Measurements from ENCODE around the gene SEC11A. TPM values are rescaled to one million over a fixed set of nuclear protein-coding genes. Genes with fewer than 3 reads are reported as not detected.
"Not testable (repeated sequence)": the region's sequence is repeated elsewhere in the genome, so short reads cannot be mapped to it uniquely, and the experiment has no call there.

Gene SEC11A
- total RNA-seq, 1 donor = 225 TPM

DNA sequence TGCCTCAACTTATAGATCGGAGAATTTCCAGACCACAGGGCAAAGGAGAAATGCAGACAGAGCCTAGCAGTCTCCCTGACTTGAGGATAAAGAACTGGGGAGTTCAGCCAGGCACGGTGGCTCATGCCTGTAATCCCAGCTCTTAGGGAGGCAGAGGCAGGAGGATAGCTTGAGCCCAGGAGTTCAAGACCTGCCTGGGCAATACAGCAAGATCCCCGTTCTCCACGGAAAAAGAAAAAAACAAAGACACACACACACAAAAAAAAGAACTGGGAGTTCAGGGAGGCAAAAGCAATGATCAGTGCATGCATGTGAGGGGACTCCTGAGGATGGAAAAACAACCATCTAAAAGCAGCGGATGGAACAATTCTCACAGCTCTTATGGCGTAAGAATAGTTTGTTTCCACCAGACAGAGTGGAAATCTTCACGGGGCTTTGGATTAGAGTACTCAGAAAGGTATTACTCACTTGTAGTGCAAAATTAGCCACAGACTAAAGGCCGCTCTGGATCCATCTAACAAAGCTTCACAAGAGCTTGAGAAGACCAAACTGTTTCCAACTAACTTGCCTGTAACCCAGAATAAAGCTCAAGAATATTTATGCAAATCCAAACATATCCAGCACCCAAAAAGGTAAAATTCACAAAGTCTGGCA, 16.3 kb downstream of the SEC11A start:
- no peak for DNase-seq (ENCODE audit: low read depth)
- TF ChIP-seq, protein P1, sequence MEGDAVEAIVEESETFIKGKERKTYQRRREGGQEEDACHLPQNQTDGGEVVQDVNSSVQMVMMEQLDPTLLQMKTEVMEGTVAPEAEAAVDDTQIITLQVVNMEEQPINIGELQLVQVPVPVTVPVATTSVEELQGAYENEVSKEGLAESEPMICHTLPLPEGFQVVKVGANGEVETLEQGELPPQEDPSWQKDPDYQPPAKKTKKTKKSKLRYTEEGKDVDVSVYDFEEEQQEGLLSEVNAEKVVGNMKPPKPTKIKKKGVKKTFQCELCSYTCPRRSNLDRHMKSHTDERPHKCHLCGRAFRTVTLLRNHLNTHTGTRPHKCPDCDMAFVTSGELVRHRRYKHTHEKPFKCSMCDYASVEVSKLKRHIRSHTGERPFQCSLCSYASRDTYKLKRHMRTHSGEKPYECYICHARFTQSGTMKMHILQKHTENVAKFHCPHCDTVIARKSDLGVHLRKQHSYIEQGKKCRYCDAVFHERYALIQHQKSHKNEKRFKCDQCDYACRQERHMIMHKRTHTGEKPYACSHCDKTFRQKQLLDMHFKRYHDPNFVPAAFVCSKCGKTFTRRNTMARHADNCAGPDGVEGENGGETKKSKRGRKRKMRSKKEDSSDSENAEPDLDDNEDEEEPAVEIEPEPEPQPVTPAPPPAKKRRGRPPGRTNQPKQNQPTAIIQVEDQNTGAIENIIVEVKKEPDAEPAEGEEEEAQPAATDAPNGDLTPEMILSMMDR (IDR thresholded peaks at IDR 0.05; ENCODE audit: insufficient read depth, low read depth, low read length) = no peak
- H3K4me3 ChIP-seq (ENCODE audit: low read depth, low read length) = no peak overlapping the region

DNA sequence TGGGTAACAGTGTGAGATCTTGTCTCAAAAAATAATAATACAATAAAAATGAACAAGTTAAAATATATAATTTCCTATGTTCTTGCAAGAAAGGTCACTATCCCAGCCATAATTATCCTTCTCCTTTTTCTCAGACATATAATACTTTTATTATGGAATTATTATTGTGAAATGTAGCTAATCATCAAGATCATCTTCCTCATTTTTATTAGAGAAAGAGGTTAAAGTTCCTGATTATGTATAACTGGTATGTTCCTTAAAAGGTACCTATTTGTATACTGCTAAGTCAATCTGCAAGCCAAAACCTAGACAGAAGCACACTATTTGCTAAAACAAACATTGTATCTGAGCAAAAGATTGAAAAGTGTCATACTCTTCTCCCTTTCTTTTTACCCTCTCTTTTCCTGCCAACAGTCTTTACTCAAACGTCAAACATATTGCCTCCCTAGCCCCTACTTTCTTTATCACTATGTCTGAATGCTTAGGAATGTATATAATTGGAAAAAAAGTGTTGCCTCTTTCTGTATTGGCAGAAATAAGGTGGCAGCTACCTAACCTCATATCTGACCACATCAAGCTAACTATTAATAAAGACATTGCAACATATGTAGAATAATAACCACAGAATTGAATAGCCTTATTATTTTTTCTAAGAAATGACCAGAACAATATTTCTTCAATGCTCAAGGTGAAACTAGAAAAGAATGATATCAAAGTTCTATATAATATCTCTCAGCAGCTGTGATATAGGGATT, 18.5 kb downstream of the SEC11A start:
- no peak for DNase-seq (ENCODE audit: low read depth)
- H3K4me3 ChIP-seq (ENCODE audit: low read depth, low read length) = no peak overlapping the region
- TF ChIP-seq, protein P1 (IDR thresholded peaks at IDR 0.05; ENCODE audit: insufficient read depth, low read depth, low read length) = no peak

DNA sequence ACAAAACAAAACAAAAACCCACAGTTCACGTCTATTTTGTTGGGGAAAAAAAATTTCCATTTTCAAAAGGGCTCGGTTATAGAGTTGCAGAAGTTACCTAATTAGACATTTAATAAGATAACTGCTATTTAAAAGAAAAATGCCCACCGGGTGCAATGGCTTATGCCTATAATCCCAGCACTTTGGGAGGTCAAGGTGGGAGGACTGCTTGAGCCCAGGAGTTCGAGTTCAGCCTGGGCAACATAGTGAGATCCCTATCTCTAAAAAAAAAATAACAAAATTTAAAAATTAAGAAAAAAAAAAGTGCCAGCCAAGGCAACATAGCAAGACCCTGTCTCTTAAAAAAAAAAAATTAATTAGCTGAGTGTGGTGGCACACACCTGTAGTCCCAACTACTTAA, 19.2 kb downstream of the SEC11A start:
- no peak for DNase-seq (ENCODE audit: low read depth)
- H3K4me3 ChIP-seq (ENCODE audit: low read depth, low read length) = no peak overlapping the region
- TF ChIP-seq, protein P1 (IDR thresholded peaks at IDR 0.05; ENCODE audit: insufficient read depth, low read depth, low read length) = no peak

DNA sequence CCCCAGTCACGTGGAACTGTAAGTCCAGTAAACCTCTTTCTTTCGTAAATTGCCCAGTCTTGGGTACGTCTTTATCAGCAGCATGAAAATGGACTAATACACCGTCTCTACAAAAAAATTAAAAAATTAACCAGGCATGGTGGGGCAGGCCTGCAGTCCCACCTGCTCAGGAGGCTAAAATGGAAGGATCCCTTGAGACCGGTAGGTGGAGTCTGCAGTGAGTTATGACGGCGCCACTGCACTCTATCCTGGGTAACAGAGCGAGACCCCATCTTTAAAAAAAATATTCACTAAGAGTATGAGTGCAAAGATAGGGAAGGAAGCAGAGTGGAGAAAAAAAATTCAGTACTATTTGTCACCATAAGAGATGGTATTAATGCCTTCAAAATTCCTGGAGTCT, 25.6 kb downstream of the SEC11A start:
- no peak overlapping the region for H3K4me3 ChIP-seq (ENCODE audit: low read depth, low read length)
- TF ChIP-seq, protein P1 (IDR thresholded peaks at IDR 0.05; ENCODE audit: insufficient read depth, low read depth, low read length) = no peak
- no peak for DNase-seq (ENCODE audit: low read depth)

DNA sequence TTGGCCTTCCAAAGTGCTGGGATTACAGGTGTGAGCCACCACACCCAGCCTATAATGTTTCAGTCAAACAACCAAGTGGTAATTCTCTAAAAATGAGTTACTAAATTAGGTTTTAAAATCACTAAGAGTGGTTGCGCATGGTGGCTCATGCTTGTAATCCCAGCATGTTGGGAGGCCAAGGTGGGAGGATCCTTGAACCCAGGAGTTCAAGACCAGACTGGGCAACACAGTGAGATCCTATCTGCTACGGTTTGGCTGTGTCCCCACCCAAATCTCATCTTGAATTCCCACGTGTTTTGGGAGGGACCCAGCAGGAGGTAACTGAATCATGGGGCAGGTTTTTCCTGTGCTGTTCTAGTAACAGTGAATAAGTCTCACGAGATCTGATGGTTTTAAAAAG, 26.1 kb downstream of the SEC11A start:
- H3K4me3 ChIP-seq (ENCODE audit: low read depth, low read length) = no peak overlapping the region
- TF ChIP-seq, protein P1 (IDR thresholded peaks at IDR 0.05; ENCODE audit: insufficient read depth, low read depth, low read length) = no peak
- no peak for DNase-seq (ENCODE audit: low read depth)

DNA sequence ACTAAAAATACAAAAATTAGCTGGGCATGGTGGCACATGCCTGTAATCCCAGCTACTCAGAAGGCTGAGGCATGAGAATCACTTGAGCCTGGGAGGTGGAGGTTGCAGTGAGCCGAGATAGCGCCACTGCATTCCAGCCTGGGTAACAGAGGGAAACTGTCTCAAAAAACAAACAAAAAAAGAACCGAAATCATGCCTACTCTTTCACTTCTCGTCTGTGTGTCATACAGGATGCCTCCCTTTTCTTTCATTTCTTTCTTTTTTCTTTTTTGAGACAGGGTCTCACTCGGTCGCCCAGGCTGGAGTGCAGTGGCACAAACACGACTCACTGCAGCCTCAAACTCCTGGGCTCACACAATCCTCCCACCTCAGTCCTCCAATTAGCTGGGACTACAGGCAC, 29.5 kb downstream of the SEC11A start:
- DNase-seq (ENCODE audit: low read depth); H3K4me3 ChIP-seq (ENCODE audit: low read depth, low read length): not testable (repeated sequence)

DNA sequence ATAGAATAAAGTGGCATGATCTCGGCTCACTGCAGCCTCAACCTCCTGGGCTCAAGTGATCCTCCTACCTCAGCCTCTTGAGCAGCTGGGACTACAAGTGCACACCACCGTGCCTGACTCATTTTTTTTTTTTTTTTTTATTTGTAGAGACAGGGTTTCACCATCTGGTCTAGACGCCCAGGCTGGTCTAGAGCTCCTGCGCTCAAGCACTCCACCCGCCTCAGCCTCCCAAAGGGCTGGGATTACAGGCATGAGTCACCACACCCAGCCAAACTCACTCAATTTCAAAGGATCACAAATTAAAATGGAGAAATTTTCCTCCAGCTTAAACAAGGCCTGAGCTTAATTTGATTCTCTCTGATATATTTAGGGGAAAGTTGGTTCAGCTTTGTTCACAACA, 30.6 kb downstream of the SEC11A start:
- DNase-seq (ENCODE audit: low read depth) = peak; percentile 93

More for the DNA sequence above, 30.6 kb downstream of the SEC11A start:
- TF ChIP-seq, protein P1 (IDR thresholded peaks at IDR 0.05; ENCODE audit: insufficient read depth, low read depth, low read length) = no peak
- H3K4me3 ChIP-seq (ENCODE audit: low read depth, low read length) = no peak overlapping the region
